ENCODE data around the gene LRPAP1. TPM values are rescaled to one million over a fixed set of nuclear protein-coding genes. Genes with fewer than 3 reads are reported as not detected.

LRPAP1 gene
- total RNA-seq, 1 donor from 2014 or later: 195 TPM

- H3K4me3 ChIP-seq: no peak overlapping the region
- no peaks in the 10 kb centered on the region for H3K9me3 ChIP-seq
- no peaks in the 10 kb centered on the region for H3K27me3 ChIP-seq
- peaks cover 36% of the 10 kb centered on the region for H3K36me3 ChIP-seq
- no peak for ATAC-seq
- TF ChIP-seq CTCF (IDR thresholded peaks at IDR 0.05): no peak
- intact Hi-C loops (cut with DNase I): no loop called here
- H3K4me1 ChIP-seq: peaks cover 4% of the 10 kb centered on the region
- DNase-seq: no peak
- H3K27ac ChIP-seq: no peak overlapping the region
Observed at GRCh38 chr4:3501825-3502425, 30.3 kb downstream of the LRPAP1 start.

GRCh38 chr4:3501126-3501824 lies 30.9 kb downstream of the LRPAP1 start:
- peaks cover 30% of the 10 kb centered on the region for H3K36me3 ChIP-seq
- peaks cover 4% of the 10 kb centered on the region for H3K4me1 ChIP-seq
- intact Hi-C loops (cut with DNase I): no loop called here
- no peak for DNase-seq
- ATAC-seq: no peak
- no peak for TF ChIP-seq CTCF (IDR thresholded peaks at IDR 0.05)
- H3K9me3 ChIP-seq: no peaks in the 10 kb centered on the region
- H3K27me3 ChIP-seq: no peaks in the 10 kb centered on the region
- H3K4me3 ChIP-seq: no peak overlapping the region
- H3K27ac ChIP-seq: no peak overlapping the region

- Histone ChIP-seq H3K4me3 (no peak overlapping the region), H3K4me1 (peaks cover 4% of the 10 kb centered on the region), H3K36me3 (peaks cover 24% of the 10 kb centered on the region), H3K27me3 (no peaks in the 10 kb centered on the region), H3K27ac (no peak overlapping the region), H3K9me3 (no peaks in the 10 kb centered on the region)
- ATAC-seq (no peak), DNase-seq (no peak)
- TF ChIP-seq CTCF (IDR thresholded peaks at IDR 0.05): no peak
- intact Hi-C loops (cut with DNase I): no loop called here
Observed at GRCh38 chr4:3500634-3501101, 31.6 kb downstream of the LRPAP1 start.

GRCh38 chr4:3500111-3500510 lies 32.1 kb downstream of the LRPAP1 start:
- intact Hi-C loops (cut with DNase I): no loop called here
- no peaks in the 10 kb centered on the region for H3K9me3 ChIP-seq
- H3K27ac ChIP-seq: no peak overlapping the region
- no peak for ATAC-seq
- peaks cover 19% of the 10 kb centered on the region for H3K36me3 ChIP-seq
- DNase-seq: no peak
- TF ChIP-seq CTCF (IDR thresholded peaks at IDR 0.05): no peak
- H3K4me3 ChIP-seq: no peak overlapping the region
- H3K27me3 ChIP-seq: peaks cover 5% of the 10 kb centered on the region
- peaks cover 4% of the 10 kb centered on the region for H3K4me1 ChIP-seq

- ATAC-seq (no peak), DNase-seq (no peak)
- Histone ChIP-seq H3K36me3 (peaks cover 15% of the 10 kb centered on the region), H3K27me3 (peaks cover 7% of the 10 kb centered on the region), H3K27ac (no peak overlapping the region), H3K9me3 (no peaks in the 10 kb centered on the region), H3K4me3 (no peak overlapping the region), H3K4me1 (peaks cover 4% of the 10 kb centered on the region)
- TF ChIP-seq CTCF (IDR thresholded peaks at IDR 0.05): no peak
- intact Hi-C loops (cut with DNase I): no loop called here
Observed at GRCh38 chr4:3499710-3500109, 32.5 kb downstream of the LRPAP1 start.
